ENCODE data around the gene HS6ST3.

The HS6ST3 gene

DNA sequence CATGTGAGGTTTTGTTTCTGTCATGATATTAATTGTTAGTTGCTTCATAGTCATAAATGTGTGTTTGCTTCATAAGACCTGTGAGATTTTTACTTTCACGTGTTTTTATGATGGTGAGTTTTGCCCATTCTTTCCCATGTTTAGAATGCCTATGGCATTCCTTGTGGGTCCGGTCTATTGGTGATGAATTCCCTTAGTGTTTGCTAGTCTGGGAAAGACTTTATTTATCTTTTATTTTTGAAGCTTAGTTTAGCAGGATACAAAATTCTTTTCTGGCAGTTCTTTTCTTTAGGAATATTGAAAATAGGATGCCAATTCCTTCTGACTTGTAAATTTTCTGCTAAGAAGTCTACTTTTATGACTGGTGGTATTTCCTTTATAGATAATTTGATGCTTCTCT lies 571.7 kb downstream of the HS6ST3 start:
- DNase-seq = no peak
- Mint-ChIP-seq H3K36me3 (ENCODE audit: low read depth) (no peaks in the 10 kb centered on the region), H3K27me3 (no peaks in the 10 kb centered on the region), H3K9me3 (peaks cover 25% of the 10 kb centered on the region), H3K4me3 (no peak overlapping the region), H3K27ac (no peak overlapping the region), H3K4me1 (no peaks in the 10 kb centered on the region)
- ATAC-seq = no peak

DNA sequence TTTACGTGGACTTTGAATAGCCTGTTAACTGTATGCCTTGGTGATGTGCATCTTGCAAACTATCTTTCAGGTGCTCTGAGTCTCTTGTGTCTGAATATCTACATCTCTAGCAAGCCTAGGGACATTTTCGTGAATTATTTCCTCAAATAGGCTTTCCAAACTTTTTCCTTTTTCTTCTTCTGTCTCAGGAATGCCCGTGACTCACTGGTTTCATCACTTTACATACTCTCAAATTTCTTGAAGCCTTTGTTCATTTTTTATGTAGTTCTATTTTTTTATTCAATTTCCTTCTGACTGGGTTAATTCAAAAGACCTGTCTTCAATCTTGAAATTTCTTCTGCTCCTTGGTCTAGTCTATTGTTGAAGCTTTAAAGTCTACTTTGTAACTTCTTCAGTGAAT lies 572.1 kb downstream of the HS6ST3 start:
- H3K9me3 Mint-ChIP-seq = peaks cover 25% of the 10 kb centered on the region
- H3K27ac Mint-ChIP-seq = no peak overlapping the region
- DNase-seq (no peak), ATAC-seq (no peak)
- no peaks in the 10 kb centered on the region for H3K27me3 Mint-ChIP-seq
- no peak overlapping the region for H3K4me3 Mint-ChIP-seq
- no peaks in the 10 kb centered on the region for H3K4me1 Mint-ChIP-seq
- no peaks in the 10 kb centered on the region for H3K36me3 Mint-ChIP-seq (ENCODE audit: low read depth)

DNA sequence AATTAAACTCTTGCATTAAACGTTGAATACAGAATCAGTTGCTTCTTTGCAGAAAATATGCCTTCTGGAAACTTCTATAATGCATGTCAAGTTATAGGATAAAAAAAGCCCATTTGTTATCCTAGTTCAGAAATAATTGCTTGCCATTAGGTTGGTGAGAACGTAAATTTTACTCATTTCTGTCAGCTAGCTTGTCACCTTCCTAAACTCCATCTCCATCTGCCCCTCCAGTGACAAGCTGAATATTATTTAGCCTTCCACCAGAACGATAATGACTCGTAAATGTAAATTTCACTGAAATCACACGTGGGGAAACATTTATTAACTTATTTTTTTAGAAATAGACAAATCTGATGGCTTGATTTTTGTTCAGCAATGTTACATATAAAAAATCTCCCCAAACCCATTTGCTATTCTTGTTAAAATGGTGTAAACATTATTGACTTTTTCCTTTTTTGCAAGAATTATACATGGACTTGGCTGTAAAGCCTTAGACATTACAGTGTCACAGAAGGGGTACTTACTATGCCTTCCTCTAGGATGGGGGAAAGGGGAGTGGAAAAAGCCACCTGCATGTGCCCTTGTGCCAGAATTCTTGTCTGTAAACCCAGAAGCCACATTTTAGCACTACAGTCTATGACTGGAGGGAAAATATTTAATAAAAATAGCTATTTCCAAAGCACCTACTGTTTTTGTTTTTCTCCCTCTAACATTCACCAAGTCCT lies 577.5 kb downstream of the HS6ST3 start:
- H3K27ac Mint-ChIP-seq = no peak overlapping the region
- ATAC-seq (no peak), DNase-seq (no peak)
- H3K4me3 Mint-ChIP-seq = no peak overlapping the region
- no peaks in the 10 kb centered on the region for H3K36me3 Mint-ChIP-seq (ENCODE audit: low read depth)
- no peaks in the 10 kb centered on the region for H3K4me1 Mint-ChIP-seq
- peaks cover 26% of the 10 kb centered on the region for H3K9me3 Mint-ChIP-seq
- no peaks in the 10 kb centered on the region for H3K27me3 Mint-ChIP-seq

DNA sequence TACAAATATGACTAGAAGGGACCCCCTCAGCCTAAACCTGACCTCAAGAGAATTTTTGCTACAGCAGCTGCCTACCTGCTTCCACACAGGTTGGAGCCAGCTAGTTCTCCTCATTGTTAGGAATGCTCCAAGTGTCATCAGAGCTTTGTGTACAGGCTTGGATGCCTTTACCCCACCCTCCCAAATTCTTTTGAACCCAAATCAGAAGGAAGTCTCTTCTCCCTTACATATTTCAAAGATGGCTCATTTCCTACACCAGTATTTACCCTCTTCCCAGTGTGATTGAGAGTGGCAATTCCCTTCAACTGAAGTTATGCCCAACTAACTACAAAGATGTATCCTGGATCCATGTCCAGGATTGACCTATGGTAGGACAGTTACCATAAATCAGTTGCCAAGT lies 581.2 kb downstream of the HS6ST3 start:
- no peaks in the 10 kb centered on the region for H3K36me3 Mint-ChIP-seq (ENCODE audit: low read depth)
- H3K27me3 Mint-ChIP-seq = no peaks in the 10 kb centered on the region
- H3K4me3 Mint-ChIP-seq = no peak overlapping the region
- H3K4me1 Mint-ChIP-seq = no peaks in the 10 kb centered on the region
- no peak for DNase-seq
- no peak for ATAC-seq
- no peak overlapping the region for H3K27ac Mint-ChIP-seq
- H3K9me3 Mint-ChIP-seq = peaks cover 12% of the 10 kb centered on the region

DNA sequence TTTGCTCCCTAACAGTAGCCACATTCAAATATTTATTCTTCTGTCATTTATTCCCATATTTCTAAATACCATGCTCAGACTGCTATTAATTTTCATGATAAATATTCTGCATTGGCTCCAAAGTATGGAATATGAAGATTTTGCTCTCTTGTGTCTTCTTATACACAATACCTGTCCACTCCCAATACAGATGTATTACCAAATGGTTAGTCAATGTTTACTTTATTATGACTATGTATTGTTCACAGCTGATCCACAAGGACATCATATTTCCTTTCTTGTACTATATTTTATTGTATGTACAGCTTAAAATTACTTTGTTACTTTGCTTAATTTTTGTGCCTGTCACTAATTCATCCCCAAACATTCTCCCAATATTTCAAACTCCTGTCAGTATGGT lies 582.1 kb downstream of the HS6ST3 start:
- Mint-ChIP-seq H3K27me3 (no peaks in the 10 kb centered on the region), H3K9me3 (peaks cover 12% of the 10 kb centered on the region), H3K27ac (no peak overlapping the region), H3K36me3 (ENCODE audit: low read depth) (no peaks in the 10 kb centered on the region), H3K4me3 (no peak overlapping the region), H3K4me1 (no peaks in the 10 kb centered on the region)
- DNase-seq (no peak), ATAC-seq (no peak)

DNA sequence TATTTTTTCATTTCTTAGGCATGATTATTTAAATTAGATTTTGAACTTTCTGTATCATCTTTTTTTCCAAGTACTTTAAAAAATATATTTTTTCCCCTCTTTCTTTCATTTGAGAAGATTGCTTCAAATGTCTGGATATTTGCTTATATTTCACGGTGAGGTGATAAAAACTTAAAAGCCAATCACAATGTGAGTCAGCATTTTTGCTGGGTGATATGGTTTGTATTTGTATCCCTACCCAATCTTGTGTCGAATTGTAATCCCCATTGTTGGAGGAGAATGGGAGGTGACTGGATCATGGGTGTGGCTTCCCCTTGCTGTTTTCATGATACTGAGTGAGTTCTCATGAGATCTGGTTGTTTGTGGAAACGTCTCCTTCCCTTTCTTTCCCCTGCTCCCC lies 583.9 kb downstream of the HS6ST3 start:
- Mint-ChIP-seq H3K27me3 (no peaks in the 10 kb centered on the region), H3K4me1 (no peaks in the 10 kb centered on the region), H3K4me3 (no peak overlapping the region), H3K27ac (no peak overlapping the region), H3K36me3 (ENCODE audit: low read depth) (no peaks in the 10 kb centered on the region), H3K9me3 (peaks cover 5% of the 10 kb centered on the region)
- DNase-seq = no peak
- no peak for ATAC-seq

DNA sequence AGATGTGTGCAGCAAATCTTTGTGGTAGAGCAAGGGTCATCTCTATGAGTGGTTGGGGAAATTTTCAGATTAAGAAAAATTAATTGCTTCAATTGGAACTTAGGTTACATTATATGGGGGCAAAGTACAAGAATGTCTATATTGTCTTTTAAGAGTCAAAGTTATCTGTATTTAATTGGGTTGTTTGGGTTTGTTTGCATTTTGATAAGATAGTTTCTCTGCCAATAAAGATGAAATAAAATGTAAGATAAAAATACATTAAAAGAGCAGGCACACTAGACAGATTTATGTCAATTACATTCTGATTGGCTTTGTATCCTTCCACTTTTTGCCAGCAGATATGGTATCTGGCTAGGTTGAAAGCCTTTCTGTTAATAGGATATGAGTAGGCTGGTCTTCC lies 587.1 kb downstream of the HS6ST3 start:
- no peaks in the 10 kb centered on the region for H3K27me3 Mint-ChIP-seq
- DNase-seq = no peak
- ATAC-seq = no peak
- H3K4me3 Mint-ChIP-seq = no peak overlapping the region
- H3K27ac Mint-ChIP-seq = no peak overlapping the region
- no peaks in the 10 kb centered on the region for H3K4me1 Mint-ChIP-seq
- H3K36me3 Mint-ChIP-seq (ENCODE audit: low read depth) = no peaks in the 10 kb centered on the region
- H3K9me3 Mint-ChIP-seq = peaks cover 3% of the 10 kb centered on the region

DNA sequence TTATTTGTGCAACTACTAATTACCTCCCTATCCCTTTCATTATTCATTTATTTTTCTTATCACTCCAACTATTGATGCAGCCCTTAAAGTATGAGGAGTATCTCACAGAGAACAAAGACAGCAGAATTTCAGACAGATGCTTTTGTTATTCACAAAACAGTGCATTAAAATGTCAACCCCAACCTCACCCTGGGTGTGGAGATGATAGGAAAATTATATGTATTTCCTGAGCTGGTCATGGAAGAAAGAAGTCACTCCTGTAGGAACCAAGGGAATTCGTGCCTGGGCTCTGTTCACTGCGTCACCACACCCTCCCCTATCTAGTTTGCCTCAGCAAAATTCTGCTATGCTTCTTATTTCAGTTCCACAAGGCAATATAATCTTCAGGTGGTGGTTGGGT lies 588.9 kb downstream of the HS6ST3 start:
- DNase-seq = no peak
- no peaks in the 10 kb centered on the region for H3K4me1 Mint-ChIP-seq
- no peak overlapping the region for H3K4me3 Mint-ChIP-seq
- peaks cover 3% of the 10 kb centered on the region for H3K9me3 Mint-ChIP-seq
- H3K36me3 Mint-ChIP-seq (ENCODE audit: low read depth) = no peaks in the 10 kb centered on the region
- ATAC-seq = no peak
- H3K27me3 Mint-ChIP-seq = no peaks in the 10 kb centered on the region
- no peak overlapping the region for H3K27ac Mint-ChIP-seq

DNA sequence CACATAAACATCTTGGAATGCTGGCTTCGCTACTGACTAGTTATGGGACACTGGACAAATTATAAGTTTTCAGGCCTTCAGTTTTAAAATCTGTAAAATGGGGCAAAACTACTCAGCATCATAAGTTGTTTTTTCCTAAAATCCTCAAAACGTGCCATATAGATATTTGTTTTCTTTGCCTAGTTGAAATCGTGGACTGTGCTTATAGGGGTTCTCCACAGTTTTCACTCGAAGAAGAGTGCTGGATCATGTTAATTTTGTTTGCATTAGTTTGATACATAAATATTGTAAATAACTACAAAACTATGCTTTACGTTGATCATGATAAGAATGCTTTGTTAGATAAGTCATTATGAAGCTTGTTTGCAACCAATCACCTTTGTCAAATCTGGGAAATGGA lies 591.0 kb downstream of the HS6ST3 start:
- no peak overlapping the region for H3K4me3 Mint-ChIP-seq
- no peak overlapping the region for H3K27ac Mint-ChIP-seq
- ATAC-seq (no peak), DNase-seq (no peak)
- no peaks in the 10 kb centered on the region for H3K4me1 Mint-ChIP-seq
- no peaks in the 10 kb centered on the region for H3K36me3 Mint-ChIP-seq (ENCODE audit: low read depth)
- no peaks in the 10 kb centered on the region for H3K27me3 Mint-ChIP-seq
- H3K9me3 Mint-ChIP-seq = peaks cover 5% of the 10 kb centered on the region

DNA sequence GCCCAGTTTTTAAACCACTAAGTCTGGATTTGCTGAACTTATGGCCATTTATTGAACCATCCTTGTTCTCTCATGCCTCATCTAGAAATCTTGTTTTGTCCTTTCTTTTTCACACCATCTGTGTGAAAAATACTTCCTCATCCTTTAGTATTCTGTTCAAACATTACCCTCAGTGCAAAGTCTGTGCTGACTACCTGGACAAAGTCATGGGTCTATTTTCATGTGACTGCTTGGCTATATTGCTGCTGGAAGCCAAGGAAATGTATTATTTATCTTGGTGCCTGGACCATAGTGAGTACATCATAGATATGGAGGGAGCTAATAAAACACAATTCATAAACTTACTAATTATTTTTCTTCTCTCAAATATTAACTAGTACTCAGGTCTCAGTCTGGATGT lies 591.9 kb downstream of the HS6ST3 start:
- Mint-ChIP-seq H3K9me3 (peaks cover 9% of the 10 kb centered on the region), H3K4me3 (no peak overlapping the region), H3K27me3 (no peaks in the 10 kb centered on the region), H3K27ac (no peak overlapping the region), H3K4me1 (no peaks in the 10 kb centered on the region), H3K36me3 (ENCODE audit: low read depth) (no peaks in the 10 kb centered on the region)
- ATAC-seq = no peak
- DNase-seq = no peak

DNA sequence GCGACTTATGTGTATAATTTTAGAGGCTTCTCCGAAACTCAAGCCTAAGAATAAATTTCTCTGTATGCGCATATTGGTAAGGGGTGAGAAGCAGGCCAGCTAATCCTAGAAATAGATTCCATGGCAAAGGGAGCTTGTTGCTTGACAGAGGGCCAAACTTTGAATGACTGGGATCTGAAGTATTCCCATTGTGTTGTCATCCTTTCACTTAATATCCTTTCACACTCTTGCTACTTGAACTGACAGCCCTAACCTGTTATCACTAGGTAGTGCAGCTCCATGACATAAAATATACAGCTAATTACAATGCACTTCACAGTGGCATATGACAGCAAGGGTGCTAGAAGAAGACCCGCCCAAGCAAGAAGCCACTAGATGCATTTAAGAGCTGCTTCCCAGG lies 594.6 kb downstream of the HS6ST3 start:
- ATAC-seq (no peak), DNase-seq (no peak)
- Mint-ChIP-seq H3K9me3 (peaks cover 9% of the 10 kb centered on the region), H3K4me1 (no peaks in the 10 kb centered on the region), H3K4me3 (no peak overlapping the region), H3K36me3 (ENCODE audit: low read depth) (no peaks in the 10 kb centered on the region), H3K27ac (no peak overlapping the region), H3K27me3 (no peaks in the 10 kb centered on the region)

DNA sequence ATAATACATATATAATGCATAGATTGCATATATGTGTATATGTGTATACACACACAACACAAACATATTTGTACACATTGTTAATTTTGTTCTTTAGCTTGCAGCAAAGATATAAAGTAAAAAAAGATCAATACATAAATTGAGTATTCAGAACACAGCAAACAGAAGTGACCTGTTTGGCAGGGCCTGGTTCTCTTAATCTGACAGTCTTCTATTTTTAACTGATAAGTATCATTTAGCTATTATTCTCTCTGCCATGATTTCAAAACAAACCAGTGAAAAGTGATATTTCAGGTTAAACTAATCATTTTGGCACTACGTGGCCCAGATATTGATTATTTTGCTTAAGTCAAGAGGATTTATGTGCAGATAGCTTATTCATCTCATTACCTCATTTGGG lies 595.0 kb downstream of the HS6ST3 start:
- Mint-ChIP-seq H3K9me3 (peaks cover 9% of the 10 kb centered on the region), H3K36me3 (ENCODE audit: low read depth) (no peaks in the 10 kb centered on the region), H3K27ac (no peak overlapping the region), H3K27me3 (no peaks in the 10 kb centered on the region), H3K4me3 (no peak overlapping the region), H3K4me1 (no peaks in the 10 kb centered on the region)
- ATAC-seq (no peak), DNase-seq (no peak)

DNA sequence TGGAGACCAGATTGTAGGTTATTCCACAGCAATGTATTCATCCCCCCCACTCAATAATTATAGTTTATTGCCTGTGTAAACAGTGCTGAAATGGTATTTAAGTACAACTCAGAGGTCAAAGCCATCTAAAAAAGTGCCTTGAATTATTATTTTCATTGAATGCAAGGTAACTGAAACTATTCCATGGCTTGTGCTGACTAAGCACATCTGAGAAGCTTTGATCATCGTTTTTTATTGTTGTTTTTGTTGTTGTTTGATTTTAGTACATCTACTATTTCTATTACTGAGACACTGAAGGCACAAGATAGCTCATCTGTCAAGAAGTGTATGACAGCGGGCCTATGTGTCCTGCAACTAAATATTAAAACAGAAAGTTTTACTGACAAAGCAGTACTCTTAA lies 596.4 kb downstream of the HS6ST3 start:
- Mint-ChIP-seq H3K4me3 (no peak overlapping the region), H3K27me3 (no peaks in the 10 kb centered on the region), H3K9me3 (peaks cover 7% of the 10 kb centered on the region), H3K27ac (no peak overlapping the region), H3K4me1 (no peaks in the 10 kb centered on the region), H3K36me3 (ENCODE audit: low read depth) (no peaks in the 10 kb centered on the region)
- no peak for DNase-seq
- ATAC-seq = no peak

DNA sequence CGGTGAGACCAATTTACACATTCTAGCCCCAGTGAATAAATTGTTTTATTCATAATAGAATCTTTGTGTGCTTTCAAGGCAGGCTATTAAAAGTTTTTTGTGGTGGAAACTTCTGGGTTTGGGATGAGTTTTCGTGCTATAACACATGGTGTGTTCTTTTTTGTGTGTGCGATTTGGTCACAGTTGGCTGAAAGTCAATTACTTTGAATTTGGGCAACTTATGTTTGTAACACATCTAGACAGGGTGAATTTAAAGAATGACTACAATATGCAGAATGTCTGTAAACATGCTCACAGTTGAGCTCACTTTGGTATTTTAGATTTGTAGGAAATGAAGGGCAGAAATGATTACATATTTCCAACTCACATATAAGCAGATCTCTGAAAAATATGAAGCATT lies 597.3 kb downstream of the HS6ST3 start:
- no peak overlapping the region for H3K4me3 Mint-ChIP-seq
- H3K27me3 Mint-ChIP-seq = no peaks in the 10 kb centered on the region
- DNase-seq = no peak
- H3K9me3 Mint-ChIP-seq = peaks cover 6% of the 10 kb centered on the region
- H3K36me3 Mint-ChIP-seq (ENCODE audit: low read depth) = no peaks in the 10 kb centered on the region
- no peak for ATAC-seq
- no peaks in the 10 kb centered on the region for H3K4me1 Mint-ChIP-seq
- H3K27ac Mint-ChIP-seq = no peak overlapping the region

DNA sequence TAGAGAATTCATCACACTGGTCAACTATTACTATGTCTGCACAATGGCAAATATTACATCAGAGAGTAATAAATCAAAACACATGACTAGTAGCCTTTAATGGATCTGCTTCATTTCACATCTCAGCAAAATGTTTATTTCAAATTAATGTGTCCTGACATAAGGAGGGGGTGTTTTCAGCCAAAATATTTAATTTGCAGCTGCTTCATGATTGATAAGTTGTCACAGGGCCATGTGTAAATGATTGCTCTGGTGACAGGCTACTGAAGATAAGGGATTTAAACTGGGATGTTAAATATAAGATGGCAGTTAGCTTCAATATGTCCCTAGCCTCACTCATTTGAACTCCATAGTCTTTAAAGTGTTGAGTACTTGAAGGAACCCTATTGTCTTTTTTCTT lies 601.1 kb downstream of the HS6ST3 start:
- Mint-ChIP-seq H3K4me3 (no peak overlapping the region), H3K9me3 (peaks cover 4% of the 10 kb centered on the region), H3K4me1 (no peaks in the 10 kb centered on the region), H3K27me3 (no peaks in the 10 kb centered on the region), H3K27ac (no peak overlapping the region), H3K36me3 (ENCODE audit: low read depth) (no peaks in the 10 kb centered on the region)
- ATAC-seq (no peak), DNase-seq (no peak)

DNA sequence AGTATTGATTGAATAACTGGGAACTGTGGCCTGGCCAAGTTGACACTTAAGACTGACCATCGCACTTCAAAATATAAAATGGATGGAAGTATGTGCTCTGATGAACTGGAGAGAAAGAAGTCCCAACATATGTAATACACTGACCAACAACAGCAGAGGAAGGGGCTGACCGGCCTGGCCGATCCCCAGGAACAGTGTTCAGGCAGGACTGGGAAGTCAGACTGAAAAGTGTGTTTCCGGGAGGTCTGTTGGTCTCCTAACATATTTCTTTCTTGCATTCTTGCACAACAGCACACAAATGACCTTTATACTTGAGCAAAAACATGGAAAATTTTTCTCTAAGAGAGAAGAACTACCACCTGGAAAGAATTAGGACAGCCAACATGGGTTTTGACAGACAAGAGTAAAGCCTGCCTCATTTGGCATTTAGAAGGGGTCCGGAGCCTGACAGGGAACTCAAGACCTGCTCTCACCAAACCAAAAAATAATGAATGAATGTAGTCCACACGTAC lies 606.5 kb downstream of the HS6ST3 start:
- no peaks in the 10 kb centered on the region for H3K36me3 Mint-ChIP-seq (ENCODE audit: low read depth)
- no peaks in the 10 kb centered on the region for H3K27me3 Mint-ChIP-seq
- ATAC-seq = no peak
- no peak overlapping the region for H3K27ac Mint-ChIP-seq
- no peak overlapping the region for H3K4me3 Mint-ChIP-seq
- H3K4me1 Mint-ChIP-seq = no peaks in the 10 kb centered on the region
- peaks cover 8% of the 10 kb centered on the region for H3K9me3 Mint-ChIP-seq
- DNase-seq = no peak

Measured in activated naive CD8-positive, alpha-beta T cell treated with anti-CD3 and anti-CD28 coated beads, Interleukin-2, amount 50 U/mL, for 24 hours (primary cell).